Tibial nerve (tissue), 4 donors: ENCODE measurements around the gene CRIP2. TPM values are rescaled to one million over a fixed set of nuclear protein-coding genes. Genes with fewer than 3 reads are reported as not detected.
A peak's percentile ranks its signal among the peaks of the same experiment; 100 is the strongest.

ENCODE experiments used
- DNase-seq, 2 donors: peaks; one replicate each; pipeline ENCODE4 v3.0.0-alpha.2; 2019; ENCODE audit warnings: low spot score in 2 of 2
- H3K27ac ChIP-seq, 4 donors: fragments of 200-600 bp; sonication (generic) in 3 of 4; one replicate each; pipeline ENCODE4 v1.5.1; 2017 to 2019; ENCODE audit warnings: mild to moderate bottlenecking in 1 of 4
- H3K27me3 ChIP-seq, 2 donors: fragments of 200-600 bp; sonication (generic) in 1 of 2; one replicate each; pipeline versions ENCODE4 v1.5.1 to v1.6.0; 2017 to 2019
- H3K36me3 ChIP-seq, 3 donors: fragments of 200-600 bp; sonication (generic); one replicate each; pipeline ENCODE4 v1.5.1; 2018 to 2019
- H3K4me1 ChIP-seq, 4 donors: fragments of 200-600 bp; sonication (generic) in 3 of 4; one replicate each; pipeline ENCODE4 v1.5.1; 2017 to 2019
- H3K4me3 ChIP-seq, 4 donors: fragments of 200-600 bp; sonication (generic) in 3 of 4; one replicate each; pipeline ENCODE4 v1.5.1; 2017 to 2019; ENCODE audit warnings: mild to moderate bottlenecking in 1 of 4, moderate library complexity in 1 of 4
- H3K9me3 ChIP-seq, 4 donors: fragments of 200-600 bp; sonication (generic) in 3 of 4; one replicate each; pipeline ENCODE4 v1.5.1; 2017 to 2019
- EP300 ChIP-seq, 2 donors: sonication (generic); formaldehyde crosslinking; IDR thresholded peaks; one replicate each; pipeline ENCODE4 v1.6.1; 2017; ENCODE audit warnings: antibody characterized with exemption in 2 of 2, mild to moderate bottlenecking in 1 of 2
- POLR2A ChIP-seq, 2 donors: fragments of 450-650 bp; IDR thresholded peaks; one replicate each; pipeline ENCODE4 v1.6.1; 2017; ENCODE audit warnings: antibody characterized with exemption in 2 of 2, mild to moderate bottlenecking in 2 of 2, moderate library complexity in 2 of 2
- WGBS, 2 donors: methylation state at CpG; one replicate each; pipeline ENCODE4 v1.1.5; 2018; 5-methylcytosine and 5-hydroxymethylcytosine counted together
- total RNA-seq, 4 donors: library from RNA; depleted of rRNA; stranded (reverse); fragments of >200 nt; gene quantifications; one replicate each; pipeline ENCODE4 v1.1.0, GENCODE V29; 2016
- TF ChIP-seq, protein P1 (sequence below), 5 experiments: fragments of 200-600 bp in 3 of 5; fragments of 450-650 bp in 2 of 5; sonication (generic) in 3 of 5; IDR thresholded peaks; one replicate each; pipeline ENCODE4 v1.5.1; 2016 to 2019; ENCODE audit warnings: antibody characterized with exemption in 5 of 5, mild to moderate bottlenecking in 3 of 5, moderate library complexity in 2 of 5

The CRIP2 gene
- total RNA-seq, 4 donors from 2014 or later: 161 to 268 (median 208) TPM

DNA sequence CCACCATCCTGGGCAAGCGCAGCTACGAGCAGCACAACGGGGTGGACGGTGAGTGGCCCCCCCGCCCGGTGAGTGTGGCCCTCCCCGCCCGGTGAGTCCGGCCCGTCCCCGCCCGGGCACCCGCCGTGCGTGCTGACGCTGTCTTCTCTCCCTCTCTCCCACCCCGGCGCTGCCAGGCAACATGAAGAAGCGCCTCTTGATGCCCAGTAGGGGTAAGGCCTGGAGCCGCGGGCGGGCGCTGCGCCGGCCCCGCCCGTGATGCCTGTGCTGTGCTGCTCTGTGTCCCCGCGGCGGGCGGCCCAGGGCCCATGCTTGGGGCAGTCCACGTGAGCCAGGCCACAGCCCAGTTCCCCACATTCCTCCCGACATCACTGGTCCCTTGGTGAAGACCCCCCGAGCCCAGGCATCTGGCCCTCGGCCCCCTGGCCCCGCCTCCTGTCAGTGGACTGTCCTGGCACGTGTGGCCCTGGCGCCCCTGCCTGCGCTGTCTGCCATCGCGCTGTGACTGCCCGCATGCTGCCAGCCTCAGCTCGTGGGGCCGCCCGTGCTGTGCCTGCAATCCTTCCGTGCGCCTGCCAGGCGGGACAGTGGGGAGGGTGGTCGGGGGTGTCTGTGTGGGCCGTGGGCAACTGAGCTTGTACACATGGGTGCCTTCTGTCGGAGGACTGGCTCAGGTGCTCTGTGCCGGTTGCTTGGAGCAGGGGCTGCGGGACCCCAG, 7.9 kb upstream of the CRIP2 start:
- Histone ChIP-seq H3K4me1 (peaks cover 0 to 37% (median 9%) of the 10 kb centered on the region in 4 donors), H3K27me3 (no peaks in the 10 kb centered on the region), H3K9me3 (no peaks in the 10 kb centered on the region), H3K36me3 (peaks cover 0 to 98% (median 4%) of the 10 kb centered on the region in 3 donors), H3K4me3 (no peak overlapping the region), H3K27ac (peak overlapping the region in 2 of 4 donors; percentile 12 to 86)
- no peak for TF ChIP-seq POLR2A (IDR thresholded peaks at IDR 0.05)
- TF ChIP-seq, protein P1, sequence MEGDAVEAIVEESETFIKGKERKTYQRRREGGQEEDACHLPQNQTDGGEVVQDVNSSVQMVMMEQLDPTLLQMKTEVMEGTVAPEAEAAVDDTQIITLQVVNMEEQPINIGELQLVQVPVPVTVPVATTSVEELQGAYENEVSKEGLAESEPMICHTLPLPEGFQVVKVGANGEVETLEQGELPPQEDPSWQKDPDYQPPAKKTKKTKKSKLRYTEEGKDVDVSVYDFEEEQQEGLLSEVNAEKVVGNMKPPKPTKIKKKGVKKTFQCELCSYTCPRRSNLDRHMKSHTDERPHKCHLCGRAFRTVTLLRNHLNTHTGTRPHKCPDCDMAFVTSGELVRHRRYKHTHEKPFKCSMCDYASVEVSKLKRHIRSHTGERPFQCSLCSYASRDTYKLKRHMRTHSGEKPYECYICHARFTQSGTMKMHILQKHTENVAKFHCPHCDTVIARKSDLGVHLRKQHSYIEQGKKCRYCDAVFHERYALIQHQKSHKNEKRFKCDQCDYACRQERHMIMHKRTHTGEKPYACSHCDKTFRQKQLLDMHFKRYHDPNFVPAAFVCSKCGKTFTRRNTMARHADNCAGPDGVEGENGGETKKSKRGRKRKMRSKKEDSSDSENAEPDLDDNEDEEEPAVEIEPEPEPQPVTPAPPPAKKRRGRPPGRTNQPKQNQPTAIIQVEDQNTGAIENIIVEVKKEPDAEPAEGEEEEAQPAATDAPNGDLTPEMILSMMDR (IDR thresholded peaks at IDR 0.05): no peak
- WGBS, 2 donors: 94 to 95% methylated on average over 27 to 37 of the region's 53 CpGs
- no peak for DNase-seq

- no peaks in the 10 kb centered on the region for H3K27me3 ChIP-seq
- H3K4me3 ChIP-seq: no peak overlapping the region
- peaks cover 0 to 91% (median 4%) of the 10 kb centered on the region in 3 donors for H3K36me3 ChIP-seq
- TF ChIP-seq, protein P1 (IDR thresholded peaks at IDR 0.05): no peak
- TF ChIP-seq POLR2A (IDR thresholded peaks at IDR 0.05): no peak
- no peak for TF ChIP-seq EP300 (IDR thresholded peaks at IDR 0.05)
- peaks cover 0 to 44% (median 9%) of the 10 kb centered on the region in 4 donors for H3K4me1 ChIP-seq
- no peaks in the 10 kb centered on the region for H3K9me3 ChIP-seq
- peak overlapping the region in 3 of 4 donors; percentile 26 to 86 (median 51) for H3K27ac ChIP-seq
- 78 to 84% methylated on average over 9 to 20 of the region's 20 CpGs for WGBS, 2 donors
- DNase-seq: no peak
Observed at GRCh38 chr14:105467249-105467941, 7.2 kb upstream of the CRIP2 start.

DNA sequence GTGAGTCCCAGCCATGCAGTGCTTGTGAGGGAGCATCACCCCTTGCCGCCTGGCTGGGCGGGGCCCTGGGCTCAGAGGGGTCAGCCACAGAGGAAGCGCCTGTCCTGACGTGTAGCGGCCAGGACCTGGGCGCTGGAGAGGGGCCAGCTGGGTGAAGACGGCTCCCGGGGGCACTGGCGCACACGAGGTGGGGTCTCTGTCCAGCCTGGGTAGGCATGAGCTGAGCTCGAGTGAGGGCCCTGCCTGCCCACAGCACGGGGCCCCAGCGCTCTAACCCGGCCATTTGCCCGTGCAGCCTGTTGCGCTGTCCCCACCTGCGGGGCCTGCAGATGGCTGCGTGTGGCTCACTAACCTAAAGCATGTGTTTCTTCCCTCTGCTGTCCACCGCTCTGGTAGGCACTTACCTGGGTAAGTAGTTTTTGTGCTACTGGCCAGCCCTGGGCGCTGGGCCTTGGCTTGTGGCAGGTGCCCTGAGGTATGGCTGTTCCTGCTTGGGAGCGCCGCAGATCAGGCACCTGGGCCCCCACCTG, 6.6 kb upstream of the CRIP2 start:
- no peak for DNase-seq
- H3K4me3 ChIP-seq: no peak overlapping the region
- H3K4me1 ChIP-seq: peaks cover 0 to 50% (median 14%) of the 10 kb centered on the region in 4 donors
- TF ChIP-seq POLR2A (IDR thresholded peaks at IDR 0.05): no peak
- TF ChIP-seq EP300 (IDR thresholded peaks at IDR 0.05): no peak
- TF ChIP-seq, protein P1 (IDR thresholded peaks at IDR 0.05): no peak
- H3K9me3 ChIP-seq: no peaks in the 10 kb centered on the region
- WGBS, 2 donors: 79 to 84% methylated on average over 16 to 22 of the region's 22 CpGs
- no peaks in the 10 kb centered on the region for H3K27me3 ChIP-seq
- H3K36me3 ChIP-seq: peaks cover 0 to 85% (median 4%) of the 10 kb centered on the region in 3 donors
- peak overlapping the region; percentile 26 to 86 (median 60) for H3K27ac ChIP-seq

GRCh38 chr14:105468621-105469241, 5.9 kb upstream of the CRIP2 start:
- DNase-seq: no peak
- H3K4me1 ChIP-seq: peaks cover 0 to 58% (median 21%) of the 10 kb centered on the region in 4 donors
- peak overlapping the region; percentile 51 to 86 (median 64) for H3K27ac ChIP-seq

More at GRCh38 chr14:105468621-105469241, 5.9 kb upstream of the CRIP2 start:
- no peak for TF ChIP-seq EP300 (IDR thresholded peaks at IDR 0.05)
- TF ChIP-seq POLR2A (IDR thresholded peaks at IDR 0.05): no peak
- TF ChIP-seq, protein P1 (IDR thresholded peaks at IDR 0.05): peak in 1 of 5 experiments; percentile 31
- Histone ChIP-seq H3K27me3 (no peaks in the 10 kb centered on the region), H3K36me3 (peaks cover 0 to 78% (median 4%) of the 10 kb centered on the region in 3 donors), H3K9me3 (no peaks in the 10 kb centered on the region), H3K4me3 (no peak overlapping the region)
- WGBS, 2 donors: 37 to 44% methylated on average over 4 to 10 of the region's 19 CpGs
